Esophagus muscularis mucosa (tissue), 3 donors: ENCODE measurements around the gene CHD2.

Source experiments
- EP300 ChIP-seq: sonication (generic); formaldehyde crosslinking; IDR thresholded peaks from one replicate; pipeline ENCODE4 v1.6.1; 2017; ENCODE audit warnings: antibody characterized with exemption
- TF ChIP-seq, protein P1 (sequence below), 3 experiments: fragments of 200-600 bp in 2 of 3; fragments of 450-650 bp in 1 of 3; sonication (generic) in 2 of 3; IDR thresholded peaks; one replicate each; pipeline ENCODE4 v1.5.1; 2017 to 2019; ENCODE audit warnings: antibody characterized with exemption in 3 of 3, mild to moderate bottlenecking in 2 of 3, moderate library complexity in 1 of 3

DNA sequence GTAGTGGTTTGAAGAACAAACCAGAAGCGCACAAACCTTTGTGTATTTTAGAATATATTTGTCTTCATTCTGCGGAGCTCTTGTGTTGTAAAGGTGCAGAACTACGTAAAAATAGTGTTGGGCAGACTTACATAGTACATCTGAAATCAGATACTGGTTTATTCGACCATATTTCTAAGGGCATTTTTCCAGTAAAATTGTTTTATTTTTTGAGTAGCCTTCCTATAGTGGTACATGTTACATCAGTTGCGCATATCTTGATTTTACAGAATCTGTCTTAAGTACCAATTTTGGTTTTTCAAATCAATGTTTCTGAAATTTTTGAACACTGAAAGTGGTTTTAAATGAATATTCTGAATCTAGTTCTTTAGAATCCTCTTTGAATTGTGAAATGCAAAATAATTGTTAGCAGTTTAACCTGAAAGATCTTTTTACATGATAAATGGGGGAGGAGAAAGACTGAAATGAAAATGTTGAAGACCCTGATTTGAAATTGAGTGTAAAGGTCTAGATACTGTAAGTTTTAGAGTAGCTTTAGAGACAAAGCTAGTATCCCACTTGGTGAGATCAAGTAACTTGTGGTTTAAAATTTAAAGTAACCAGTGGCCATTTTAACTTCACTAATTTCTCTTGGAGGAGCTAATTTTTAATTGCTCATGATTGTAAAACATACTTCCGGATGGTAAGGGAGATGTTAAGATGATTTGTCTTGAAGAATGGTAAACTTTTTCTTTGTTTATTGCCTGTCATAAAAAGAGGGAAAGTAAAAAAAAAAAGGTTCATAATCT, 15.5 kb upstream of the CHD2 start:
- no peak for TF ChIP-seq EP300
- TF ChIP-seq, protein P1, sequence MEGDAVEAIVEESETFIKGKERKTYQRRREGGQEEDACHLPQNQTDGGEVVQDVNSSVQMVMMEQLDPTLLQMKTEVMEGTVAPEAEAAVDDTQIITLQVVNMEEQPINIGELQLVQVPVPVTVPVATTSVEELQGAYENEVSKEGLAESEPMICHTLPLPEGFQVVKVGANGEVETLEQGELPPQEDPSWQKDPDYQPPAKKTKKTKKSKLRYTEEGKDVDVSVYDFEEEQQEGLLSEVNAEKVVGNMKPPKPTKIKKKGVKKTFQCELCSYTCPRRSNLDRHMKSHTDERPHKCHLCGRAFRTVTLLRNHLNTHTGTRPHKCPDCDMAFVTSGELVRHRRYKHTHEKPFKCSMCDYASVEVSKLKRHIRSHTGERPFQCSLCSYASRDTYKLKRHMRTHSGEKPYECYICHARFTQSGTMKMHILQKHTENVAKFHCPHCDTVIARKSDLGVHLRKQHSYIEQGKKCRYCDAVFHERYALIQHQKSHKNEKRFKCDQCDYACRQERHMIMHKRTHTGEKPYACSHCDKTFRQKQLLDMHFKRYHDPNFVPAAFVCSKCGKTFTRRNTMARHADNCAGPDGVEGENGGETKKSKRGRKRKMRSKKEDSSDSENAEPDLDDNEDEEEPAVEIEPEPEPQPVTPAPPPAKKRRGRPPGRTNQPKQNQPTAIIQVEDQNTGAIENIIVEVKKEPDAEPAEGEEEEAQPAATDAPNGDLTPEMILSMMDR (IDR thresholded peaks at IDR 0.05), result no peak
